HG03108 (cell line): ENCODE results near the gene HIVEP3.

ENCODE experiments used
- ATAC-seq: cut with Tn5 transposase; IDR thresholded peaks from one replicate; pipeline ENCODE4 v1.9.1; 2021; ENCODE audit warnings: moderate library complexity; ENCODE audit not compliant: unreplicated experiment

The HIVEP3 gene

DNA sequence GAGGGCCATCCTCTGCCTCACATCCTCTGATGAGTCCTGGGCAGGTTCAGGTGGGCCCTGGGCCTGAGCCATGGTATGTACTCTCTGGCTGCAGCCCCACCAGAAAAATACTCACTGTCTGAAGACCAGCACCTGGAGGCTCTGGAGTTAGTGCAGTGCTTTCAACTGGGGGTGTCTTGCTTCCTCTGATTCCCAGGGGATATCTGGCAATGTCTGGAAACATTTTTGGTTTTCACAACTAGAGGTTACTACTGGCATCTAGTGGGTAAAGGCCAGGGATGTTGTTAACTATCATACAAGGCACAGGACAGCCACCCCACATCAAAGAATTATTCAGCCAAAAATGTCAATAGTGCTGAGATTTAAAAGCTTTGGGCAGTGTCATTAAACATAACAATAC, 152.7 kb downstream of the HIVEP3 start:
- ATAC-seq, result no peak

DNA sequence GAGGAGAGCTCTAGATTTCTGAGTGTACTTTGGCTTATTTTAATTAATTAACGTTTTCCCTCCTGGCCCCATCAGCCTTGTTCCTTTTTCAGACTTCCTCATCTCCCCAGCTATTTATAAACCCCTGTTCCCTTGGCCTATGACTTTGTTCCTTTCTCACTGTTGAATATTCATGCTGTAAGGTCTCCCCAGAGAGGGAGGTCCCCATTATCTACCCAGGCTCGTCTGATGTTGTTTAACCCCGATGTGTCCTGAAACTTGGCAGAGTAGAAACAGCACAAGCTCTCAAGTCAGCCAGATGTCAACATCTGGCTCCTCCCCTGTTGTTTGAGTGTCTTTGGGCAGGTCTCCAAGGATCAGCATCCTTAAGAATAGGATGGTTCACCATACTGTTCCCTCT, 153.6 kb downstream of the HIVEP3 start:
- ATAC-seq, result no peak

DNA sequence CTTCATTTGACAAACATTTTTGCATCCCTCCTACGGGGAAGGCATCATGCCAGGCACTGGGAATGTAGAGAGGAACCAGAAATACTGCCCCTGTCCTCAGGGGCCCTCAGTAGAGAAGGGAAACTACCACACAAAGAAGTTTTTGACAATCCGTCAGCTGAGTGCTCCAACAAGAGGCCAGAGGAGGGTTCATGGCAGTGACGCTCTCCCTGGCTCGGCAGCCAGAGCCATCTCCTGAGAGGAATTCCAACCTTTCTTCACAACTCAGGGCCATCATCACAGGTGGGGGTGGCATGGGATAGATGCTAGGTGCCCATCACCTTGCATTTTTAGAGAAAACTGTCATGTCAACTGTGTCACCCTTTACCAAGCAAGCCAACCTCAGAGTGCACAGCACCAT, 154.1 kb downstream of the HIVEP3 start:
- ATAC-seq, result no peak

GRCh38 chr1:41762777-41763176, 155.9 kb downstream of the HIVEP3 start:
- no peak for ATAC-seq

DNA sequence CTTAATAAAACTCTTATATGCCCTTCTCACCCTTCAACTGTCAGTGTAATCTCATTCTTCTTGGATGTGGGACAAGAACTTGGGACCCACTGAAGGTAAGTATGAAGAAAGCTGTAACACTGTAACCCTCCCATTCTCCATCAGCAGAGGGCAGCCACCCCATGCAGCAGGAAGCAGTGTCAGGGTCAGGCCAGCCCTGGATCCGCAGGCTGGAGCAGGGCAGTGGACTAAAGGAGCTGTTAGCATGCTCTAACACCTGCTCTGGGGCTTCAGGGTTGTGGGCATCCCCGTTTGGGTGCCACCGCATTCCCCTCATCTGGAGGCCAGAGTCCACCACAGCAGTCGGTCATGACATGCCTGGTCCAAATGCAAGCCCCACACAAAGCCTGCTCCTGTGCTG, 156.5 kb downstream of the HIVEP3 start:
- no peak for ATAC-seq

DNA sequence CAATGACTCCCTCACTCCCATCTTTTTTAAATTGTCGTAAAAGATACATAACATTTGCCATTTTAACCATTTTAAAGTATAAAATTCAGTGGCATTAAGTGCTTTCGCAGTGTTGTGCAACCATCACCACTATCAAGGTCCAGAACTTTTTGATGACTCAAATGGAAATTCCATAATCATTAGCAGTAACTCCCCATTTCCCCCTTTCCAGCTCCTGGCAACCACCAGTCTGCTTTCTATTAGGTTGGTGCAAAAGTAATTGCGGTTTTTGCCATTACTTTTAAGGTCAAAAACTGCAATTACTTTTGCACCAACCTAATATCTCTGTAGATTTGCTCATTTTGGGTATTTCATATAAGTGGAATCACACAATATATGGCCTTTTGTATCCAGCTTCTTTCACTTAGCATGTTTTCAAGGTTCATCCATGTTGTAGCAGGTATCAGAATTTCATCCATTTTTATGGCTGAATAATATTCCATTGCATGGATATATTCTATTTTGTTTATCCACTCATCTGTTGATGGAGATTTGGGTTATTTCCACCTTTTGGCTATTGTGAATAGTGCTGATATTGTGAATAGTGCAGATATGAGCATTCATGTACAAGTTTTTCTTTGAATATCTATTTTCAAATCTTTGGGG, 159.7 kb downstream of the HIVEP3 start:
- no peak for ATAC-seq

DNA sequence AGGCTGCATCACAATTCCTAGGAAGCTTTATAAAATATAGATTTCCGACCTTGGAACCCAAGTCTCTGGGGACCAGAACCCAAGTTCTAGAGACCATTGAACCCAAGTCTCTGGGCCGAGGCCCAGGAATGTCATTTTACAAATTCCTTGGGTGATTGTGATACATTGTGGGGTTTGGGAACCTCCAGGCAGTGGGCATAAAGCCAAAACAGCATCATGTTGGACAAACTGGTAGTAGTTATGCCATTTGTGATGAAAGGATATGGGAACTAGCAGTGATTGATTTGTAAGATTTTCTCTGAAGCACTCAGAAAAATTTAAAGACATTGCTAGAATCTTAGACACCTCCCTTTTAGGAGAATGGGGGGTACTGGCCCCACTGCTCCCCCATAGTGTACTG, 160.2 kb downstream of the HIVEP3 start:
- no peak for ATAC-seq

GRCh38 chr1:41754540-41754939, 164.2 kb downstream of the HIVEP3 start:
- ATAC-seq, result no peak

DNA sequence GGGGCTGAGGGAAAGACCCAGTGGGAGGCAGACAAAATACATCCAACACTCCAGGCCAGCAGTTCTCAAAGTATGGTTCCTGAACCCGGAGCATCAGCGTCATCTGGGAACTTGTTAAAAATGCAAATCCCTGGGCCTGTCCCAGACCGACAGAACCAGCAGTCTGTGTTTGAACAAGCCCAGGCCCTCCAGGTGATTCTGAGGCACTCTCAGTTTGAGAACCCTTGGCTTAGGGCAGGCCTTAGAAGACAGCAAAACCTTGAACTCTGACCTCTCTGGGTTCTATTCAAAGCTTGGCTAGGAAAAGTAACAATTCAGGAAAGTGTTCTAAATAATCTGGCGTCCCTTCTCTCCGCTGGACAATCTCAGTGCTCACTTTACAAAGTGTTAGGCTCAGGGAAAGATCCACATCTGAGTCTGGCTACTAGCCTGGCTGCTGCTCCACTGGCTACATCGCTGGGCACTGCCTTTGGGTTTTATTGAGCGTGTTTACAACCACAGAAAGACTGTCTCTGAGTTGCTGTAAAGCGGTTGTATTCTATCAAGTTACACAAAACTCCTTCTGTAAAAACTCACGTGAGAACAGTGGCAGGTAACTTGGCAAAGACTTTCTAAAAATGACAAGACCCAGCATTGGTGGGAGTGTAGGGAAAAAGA, 166.1 kb downstream of the HIVEP3 start:
- ATAC-seq, result no peak

GRCh38 chr1:41751804-41752513, 166.8 kb downstream of the HIVEP3 start:
- ATAC-seq, result peak; percentile 46

DNA sequence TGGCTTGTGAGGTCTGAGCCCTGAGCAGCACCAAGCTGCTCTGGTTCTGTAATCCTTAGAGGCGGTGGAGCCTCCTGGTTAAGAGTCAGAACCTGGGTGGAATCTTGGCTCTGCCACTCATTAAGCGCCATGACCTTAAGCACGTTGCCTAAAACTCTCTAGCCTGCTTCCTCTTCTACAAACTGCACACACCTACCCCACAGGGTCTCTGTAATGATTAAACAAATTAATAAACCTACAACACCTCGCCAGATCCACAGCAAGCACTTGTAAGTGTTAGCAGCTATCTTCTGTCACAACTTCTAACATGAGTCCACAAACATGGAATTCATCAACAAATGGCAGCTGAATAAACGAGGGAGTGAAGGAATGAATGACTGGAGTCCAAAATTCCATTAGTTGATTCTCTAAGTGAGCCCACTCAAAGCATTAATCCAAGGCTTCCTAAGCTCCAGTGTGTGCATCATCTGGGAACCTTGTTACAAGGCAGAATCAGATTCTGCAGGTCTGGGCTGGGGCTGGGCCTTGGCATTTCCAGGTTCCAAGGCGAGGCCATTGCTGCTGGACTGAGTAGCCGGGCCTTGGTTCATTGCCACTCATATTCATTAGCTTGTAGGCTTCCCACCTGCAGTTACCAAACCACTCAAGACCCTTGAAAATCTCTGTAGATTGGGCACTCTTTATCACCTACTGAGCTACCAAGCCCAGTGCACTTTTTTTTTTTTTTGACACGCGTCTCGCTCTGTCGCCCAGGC, 168.6 kb downstream of the HIVEP3 start:
- no peak for ATAC-seq

DNA sequence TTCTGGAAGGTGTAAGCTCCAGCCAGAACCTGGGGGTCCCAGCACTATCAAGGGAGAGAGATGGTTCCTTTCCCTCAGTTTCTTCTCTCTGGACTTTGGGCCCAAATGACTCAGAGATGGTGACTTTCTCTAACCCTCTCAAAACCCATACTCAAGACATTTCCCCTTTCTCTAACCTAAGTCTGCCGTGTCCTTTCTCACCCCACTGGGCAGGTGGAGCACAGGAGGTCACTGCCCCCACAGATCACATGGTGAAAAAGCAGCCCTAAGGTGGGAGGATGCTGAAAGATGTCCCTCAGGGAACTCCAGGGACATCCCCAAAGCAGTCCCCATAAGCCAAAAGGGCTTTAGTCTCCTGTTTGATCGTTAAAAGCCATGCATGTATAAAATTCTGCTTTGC, 173.7 kb downstream of the HIVEP3 start:
- peak; percentile 44 for ATAC-seq

DNA sequence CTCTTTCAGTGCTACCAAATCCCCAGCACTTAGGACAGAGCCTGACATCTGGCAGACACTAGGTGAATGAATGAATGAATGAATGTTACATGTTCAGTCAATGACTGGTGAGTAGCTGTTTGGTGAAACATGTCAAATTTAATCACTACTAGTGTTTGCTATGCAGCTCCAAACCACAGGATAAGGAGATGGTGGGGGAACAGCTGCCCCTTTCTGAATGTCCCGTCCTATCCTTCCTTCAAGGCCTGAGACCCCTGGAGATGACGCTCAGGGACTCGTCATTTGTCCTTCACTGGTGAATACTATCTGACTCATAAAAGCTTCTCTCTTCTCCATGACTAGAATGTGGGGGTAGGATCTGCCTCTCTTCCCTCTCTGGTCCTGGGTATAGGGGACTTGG, 175.4 kb downstream of the HIVEP3 start:
- ATAC-seq, result no peak

DNA sequence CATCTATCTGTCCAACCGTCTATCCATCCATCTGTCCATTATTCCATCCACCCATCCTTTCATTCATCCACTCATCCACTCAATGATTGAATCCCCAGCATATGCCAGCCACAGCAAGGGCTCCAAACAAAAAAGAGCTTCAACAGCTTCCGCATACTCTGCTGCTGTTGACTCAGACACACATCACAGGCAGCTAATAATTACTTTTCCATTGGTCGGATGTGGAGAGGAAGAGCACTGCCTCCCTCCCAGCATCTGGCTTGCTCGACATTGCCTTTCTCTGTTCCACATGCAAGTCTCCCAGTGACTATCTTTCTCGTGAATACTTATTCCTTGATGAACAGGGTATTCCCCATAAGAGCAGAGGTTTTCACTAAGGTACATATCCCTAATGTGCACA, 176.5 kb downstream of the HIVEP3 start:
- no peak for ATAC-seq

DNA sequence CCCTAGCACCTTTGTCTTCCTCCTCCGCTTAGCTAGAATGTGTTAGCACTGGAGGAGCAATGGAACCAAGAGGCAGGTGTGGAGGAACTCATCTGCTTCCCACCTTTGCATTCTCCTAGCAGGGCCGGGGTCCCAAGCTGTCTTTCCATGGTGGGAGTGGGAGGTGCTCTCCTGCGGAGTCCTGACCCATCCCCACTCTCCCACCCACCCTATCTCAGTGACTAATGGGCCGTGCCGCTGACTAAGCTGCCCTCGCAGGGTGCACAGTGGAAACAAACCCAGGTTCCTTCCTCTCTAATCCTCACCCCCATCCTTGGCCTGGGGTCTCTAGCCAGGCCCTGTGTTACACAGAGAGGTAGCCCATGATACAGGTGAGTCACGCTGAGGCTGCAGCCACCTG, 177.5 kb downstream of the HIVEP3 start:
- ATAC-seq, result no peak

GRCh38 chr1:41740630-41741239, 178.0 kb downstream of the HIVEP3 start:
- ATAC-seq, result no peak

DNA sequence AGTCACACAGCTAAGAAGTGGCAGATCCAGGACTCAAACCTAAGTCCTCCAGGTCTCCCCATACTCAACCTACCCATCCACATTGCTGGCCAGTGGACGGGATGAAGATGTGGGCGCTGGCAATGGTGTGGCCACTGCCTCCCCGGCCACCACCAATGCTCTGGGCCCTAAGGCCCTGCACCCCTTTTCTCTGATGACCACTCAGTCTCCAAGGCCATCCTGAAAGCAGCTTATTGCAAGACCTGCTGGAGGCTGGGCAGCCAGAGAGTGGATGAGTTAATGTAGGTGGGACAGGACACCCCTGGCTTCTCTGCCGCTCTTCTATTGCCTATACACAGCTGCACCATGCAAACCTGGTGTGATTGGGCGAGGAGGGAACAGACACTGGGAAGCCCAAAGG, 178.7 kb downstream of the HIVEP3 start:
- no peak for ATAC-seq

GRCh38 chr1:41739061-41739955, 179.4 kb downstream of the HIVEP3 start:
- peak; percentile 50 for ATAC-seq

GRCh38 chr1:41738475-41738874, 180.2 kb downstream of the HIVEP3 start:
- ATAC-seq, result no peak

DNA sequence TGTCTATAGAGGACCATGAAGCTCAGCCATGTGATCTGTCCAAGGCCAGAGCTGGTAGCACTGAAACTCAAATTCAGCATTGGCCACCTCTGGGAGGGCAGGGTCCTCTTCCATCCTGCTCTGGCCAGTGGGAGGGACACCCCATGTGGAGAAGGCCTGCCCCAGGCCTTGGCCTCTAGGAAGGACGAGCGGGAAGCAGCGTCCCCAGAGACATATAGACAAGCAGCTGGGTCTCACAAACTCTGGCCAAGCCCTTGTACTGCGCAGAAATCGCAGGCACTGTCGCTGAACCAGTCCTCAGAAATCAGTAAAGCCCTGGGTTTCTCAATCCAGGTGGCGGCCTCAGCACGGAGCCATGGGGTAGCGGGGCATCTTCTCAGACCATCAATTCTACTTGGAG, 180.7 kb downstream of the HIVEP3 start:
- ATAC-seq, result no peak
